ENCODE results near the gene CTNNA2. TPM values are rescaled to one million over a fixed set of nuclear protein-coding genes. Genes with fewer than 3 reads are reported as not detected.
"Not testable (repeated sequence)": the region's sequence is repeated elsewhere in the genome, so short reads cannot be mapped to it uniquely, and the experiment has no call there.

The CTNNA2 gene
- total and polyA plus RNA-seq, 9 of the 15 experiments (the other 6 are each of a cell fraction or from before 2014, with no cell fraction given), result 0.03 to 0.40 (median 0.15) TPM

DNA sequence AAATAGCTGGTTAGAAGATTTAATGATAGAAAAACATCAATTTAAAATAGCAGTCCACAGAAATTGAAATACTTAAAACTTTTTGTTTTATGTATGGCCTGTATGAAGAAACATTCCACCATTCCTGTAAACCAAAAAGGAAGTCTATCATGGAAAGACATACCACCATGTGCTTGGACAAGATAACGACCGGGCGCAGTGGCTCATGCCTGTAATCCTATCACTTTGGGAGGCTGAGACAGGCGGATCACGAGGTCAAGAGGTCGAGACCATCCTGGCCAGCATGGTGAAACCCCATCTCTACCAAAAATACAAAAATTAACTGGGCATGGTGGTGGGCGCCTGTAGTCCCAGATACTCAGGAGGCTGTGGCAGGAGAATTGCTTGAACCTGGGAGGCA is 519.8 kb downstream of the CTNNA2 start:
- intact Hi-C loops (cut with micrococcal nuclease); H3K27ac ChIP-seq (ENCODE audit: extremely low read depth, low read depth, low read length); POLR2A ChIA-PET; H3K9me1 ChIP-seq (ENCODE audit: control insufficient read depth, insufficient read depth, low read length); H3K9me3 ChIP-seq (replicated peaks; ENCODE audit: control insufficient read depth, insufficient read depth, low read depth, low read length); in situ Hi-C loops (cut with MboI); H3K9ac ChIP-seq (ENCODE audit: insufficient read depth in 1 of 2, low read depth in 2 of 2, low read length in 2 of 2); H3K4me3 ChIP-seq; H4K20me1 ChIP-seq (replicated peaks; ENCODE audit: control insufficient read depth, insufficient read depth, low read length); H3K36me3 ChIP-seq (ENCODE audit: control insufficient read depth, insufficient read depth, low read length); BruUV-seq (replicated peaks); H3K79me2 ChIP-seq (ENCODE audit: control insufficient read depth, insufficient read depth, low read length); H3K4me1 ChIP-seq (replicated peaks in 1 of 2; ENCODE audit: control insufficient read depth in 2 of 2, insufficient read depth in 2 of 2, low read length in 2 of 2); H3K4me2 ChIP-seq (ENCODE audit: insufficient read depth, low read length); H2AFZ ChIP-seq (ENCODE audit: low read depth, low read length); CTCF ChIA-PET (ENCODE audit: low intra/inter-chr PET ratio); H3K27me3 ChIP-seq (ENCODE audit: control insufficient read depth in 2 of 2, insufficient read depth in 2 of 2, low read length in 2 of 2): not testable (repeated sequence)
- FAIRE-seq (peak; percentile 63), DNase-seq (ENCODE audit: extremely low read depth in 1 of 4, low spot score in 3 of 4) (peak in 3 of 4 experiments; percentile 11 to 60 (median 12)), ATAC-seq (peak; percentile 59)
- 1% methylated on average over 7 of the region's 7 CpGs for WGBS (ENCODE audit: insufficient coverage, low coverage, missing lambda C conversion rate)
- peak in 1 of 2 experiments; percentile 36; a peak in 1 of 4 replicates for TF ChIP-seq MNT (conservative IDR thresholded peaks at IDR 0.05)
- TF ChIP-seq KLF16 (IDR thresholded peaks at IDR 0.05), result 0 out of 2 replicates have a peak, but pooled peaks have one; percentile 6
- 0 out of 2 replicates have a peak, but pooled peaks have one; percentile 12 for TF ChIP-seq CC2D1A (IDR thresholded peaks at IDR 0.05)
- peak; percentile 48 for TF ChIP-seq TFE3 (CRISPR knock-in tag; IDR thresholded peaks at IDR 0.05)
- TF ChIP-seq ARID1B (IDR thresholded peaks at IDR 0.05), result peak; percentile 89
- peak; percentile 35 to 68; a peak in 2 of 4 replicates for TF ChIP-seq TRIM24 (IDR thresholded peaks at IDR 0.05)
- TF ChIP-seq NCOR1 (IDR thresholded peaks at IDR 0.05), result peak; percentile 74
- peak; percentile 63; the same call in 1 of the 2 replicates for TF ChIP-seq SMARCA4 (IDR thresholded peaks at IDR 0.05)
- peak; percentile 49; the same call in 1 of the 2 replicates for TF ChIP-seq EP300 (IDR thresholded peaks at IDR 0.05; ENCODE audit: low read length)
- TF ChIP-seq RCOR1 (IDR thresholded peaks at IDR 0.05; ENCODE audit: borderline replicate concordance in 1 of 2, low read depth in 2 of 2, low read length in 2 of 2), result peak in 1 of 2 experiments; percentile 22; a peak in 1 of 4 replicates
- TF ChIP-seq NFIC (IDR thresholded peaks at IDR 0.05), result peak; percentile 50
- TF ChIP-seq, protein P1, sequence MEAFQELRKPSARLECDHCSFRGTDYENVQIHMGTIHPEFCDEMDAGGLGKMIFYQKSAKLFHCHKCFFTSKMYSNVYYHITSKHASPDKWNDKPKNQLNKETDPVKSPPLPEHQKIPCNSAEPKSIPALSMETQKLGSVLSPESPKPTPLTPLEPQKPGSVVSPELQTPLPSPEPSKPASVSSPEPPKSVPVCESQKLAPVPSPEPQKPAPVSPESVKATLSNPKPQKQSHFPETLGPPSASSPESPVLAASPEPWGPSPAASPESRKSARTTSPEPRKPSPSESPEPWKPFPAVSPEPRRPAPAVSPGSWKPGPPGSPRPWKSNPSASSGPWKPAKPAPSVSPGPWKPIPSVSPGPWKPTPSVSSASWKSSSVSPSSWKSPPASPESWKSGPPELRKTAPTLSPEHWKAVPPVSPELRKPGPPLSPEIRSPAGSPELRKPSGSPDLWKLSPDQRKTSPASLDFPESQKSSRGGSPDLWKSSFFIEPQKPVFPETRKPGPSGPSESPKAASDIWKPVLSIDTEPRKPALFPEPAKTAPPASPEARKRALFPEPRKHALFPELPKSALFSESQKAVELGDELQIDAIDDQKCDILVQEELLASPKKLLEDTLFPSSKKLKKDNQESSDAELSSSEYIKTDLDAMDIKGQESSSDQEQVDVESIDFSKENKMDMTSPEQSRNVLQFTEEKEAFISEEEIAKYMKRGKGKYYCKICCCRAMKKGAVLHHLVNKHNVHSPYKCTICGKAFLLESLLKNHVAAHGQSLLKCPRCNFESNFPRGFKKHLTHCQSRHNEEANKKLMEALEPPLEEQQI (IDR thresholded peaks at IDR 0.05), result peak; percentile 28; the same call in 1 of the 2 replicates
- 0 out of 2 replicates have a peak, but pooled peaks have one; percentile 12 for TF ChIP-seq STAT5A (IDR thresholded peaks at IDR 0.05; ENCODE audit: borderline replicate concordance, low read length)
- TF ChIP-seq CBFA2T3 (IDR thresholded peaks at IDR 0.05), result peak; percentile 90
- peak; percentile 68 for TF ChIP-seq DPF2 (IDR thresholded peaks at IDR 0.05)
- peak; percentile 41 for TF ChIP-seq MEIS2 (IDR thresholded peaks at IDR 0.05; ENCODE audit: partially characterized antibody)
- TF ChIP-seq MECOM (CRISPR knock-in tag; IDR thresholded peaks at IDR 0.05), result peak; percentile 69; the same call in 1 of the 2 replicates
- 0 out of 4 replicates have a peak, but pooled peaks of 1 of the 2 experiments have one; percentile 42 for TF ChIP-seq KDM1A (IDR thresholded peaks at IDR 0.05)
- 0 out of 2 replicates have a peak, but pooled peaks have one; percentile 22 for TF ChIP-seq SOX6 (IDR thresholded peaks at IDR 0.05)
- peak; percentile 41 for TF ChIP-seq CXXC5 (CRISPR knock-in tag; IDR thresholded peaks at IDR 0.05)
- peak; percentile 90 for TF ChIP-seq TCF3 (CRISPR knock-in tag; IDR thresholded peaks at IDR 0.05)

Measured in K562 (cell line).